ENCODE results near the gene IGFBP1.

Gene IGFBP1

GRCh38 chr7:45874408-45875131 lies 13.7 kb upstream of the IGFBP1 start:
- no peak for DNase-seq (ENCODE audit: low read depth)
- in situ Hi-C loops (cut with HindIII; ENCODE audit: low sequenced_read_pairs) = no loop called here
- no peak for TF ChIP-seq CTCF (IDR thresholded peaks at IDR 0.05; ENCODE audit: low read depth, low read length, missing control alignments)
- H3K4me3 ChIP-seq (ENCODE audit: low read depth, low read length) = no peak overlapping the region

- DNase-seq (ENCODE audit: low read depth) = no peak
- in situ Hi-C loops (cut with HindIII; ENCODE audit: low sequenced_read_pairs) = no loop called here
Measured at GRCh38 chr7:45876519-45876918, 11.8 kb upstream of the IGFBP1 start.

GRCh38 chr7:45878457-45879144 lies 9.7 kb upstream of the IGFBP1 start:
- in situ Hi-C loops (cut with HindIII; ENCODE audit: low sequenced_read_pairs) = no loop called here
- no peak for DNase-seq (ENCODE audit: low read depth)
- H3K4me3 ChIP-seq (ENCODE audit: low read depth, low read length) = no peak overlapping the region
- no peak for TF ChIP-seq CTCF (IDR thresholded peaks at IDR 0.05; ENCODE audit: low read depth, low read length, missing control alignments)

More at GRCh38 chr7:45876519-45876918, 11.8 kb upstream of the IGFBP1 start:
- TF ChIP-seq CTCF (IDR thresholded peaks at IDR 0.05; ENCODE audit: low read depth, low read length, missing control alignments) = no peak
- no peak overlapping the region for H3K4me3 ChIP-seq (ENCODE audit: low read depth, low read length)

GRCh38 chr7:45880433-45880860 lies 7.8 kb upstream of the IGFBP1 start:
- TF ChIP-seq CTCF (IDR thresholded peaks at IDR 0.05; ENCODE audit: low read depth, low read length, missing control alignments) = no peak
- in situ Hi-C loops (cut with HindIII; ENCODE audit: low sequenced_read_pairs) = no loop called here
- DNase-seq (ENCODE audit: low read depth) = no peak
- no peak overlapping the region for H3K4me3 ChIP-seq (ENCODE audit: low read depth, low read length)

- DNase-seq (ENCODE audit: low read depth) = no peak
- TF ChIP-seq CTCF (IDR thresholded peaks at IDR 0.05; ENCODE audit: low read depth, low read length, missing control alignments) = no peak
- in situ Hi-C loops (cut with HindIII; ENCODE audit: low sequenced_read_pairs) = no loop called here
- H3K4me3 ChIP-seq (ENCODE audit: low read depth, low read length) = no peak overlapping the region
Measured at GRCh38 chr7:45881280-45881758, 7.0 kb upstream of the IGFBP1 start.

- in situ Hi-C loops (cut with HindIII; ENCODE audit: low sequenced_read_pairs) = no loop called here
- TF ChIP-seq CTCF (IDR thresholded peaks at IDR 0.05; ENCODE audit: low read depth, low read length, missing control alignments) = no peak
- no peak overlapping the region for H3K4me3 ChIP-seq (ENCODE audit: low read depth, low read length)
- DNase-seq (ENCODE audit: low read depth) = no peak
Measured at GRCh38 chr7:45881759-45882464, 6.4 kb upstream of the IGFBP1 start.

All from astrocyte of the cerebellum (primary cell).